ENCODE data around the gene C11orf21. TPM values are rescaled to one million over a fixed set of nuclear protein-coding genes. Genes with fewer than 3 reads are reported as not detected.
"Not testable (repeated sequence)": the region's sequence is repeated elsewhere in the genome, so short reads cannot be mapped to it uniquely, and the experiment has no call there.

Gene C11orf21
- total RNA-seq, 1 experiment from 2014 or later, result 0.81 TPM

DNA sequence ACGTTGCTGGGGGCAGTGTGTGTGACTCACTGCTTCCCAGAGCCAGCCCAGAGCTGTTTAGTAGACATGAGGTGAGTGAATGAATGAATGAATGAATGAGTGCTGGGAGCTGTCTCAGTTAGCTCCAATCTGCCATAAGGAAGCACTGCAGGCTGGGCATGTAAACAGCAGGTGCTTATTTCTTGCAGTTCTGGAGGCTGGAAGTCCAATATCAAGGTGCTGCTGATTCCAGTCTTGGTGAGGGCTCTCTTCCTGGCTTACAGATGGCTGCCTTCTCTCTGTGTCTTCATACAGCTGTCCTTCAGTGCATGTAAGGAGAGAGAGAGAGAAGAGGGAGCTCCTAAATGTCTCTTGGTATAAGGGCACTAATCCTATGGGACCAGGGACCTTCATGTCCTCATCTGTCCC lies 4.1 kb downstream of the C11orf21 start:
- DNase-seq (ENCODE audit: low spot score), result no peak

DNA sequence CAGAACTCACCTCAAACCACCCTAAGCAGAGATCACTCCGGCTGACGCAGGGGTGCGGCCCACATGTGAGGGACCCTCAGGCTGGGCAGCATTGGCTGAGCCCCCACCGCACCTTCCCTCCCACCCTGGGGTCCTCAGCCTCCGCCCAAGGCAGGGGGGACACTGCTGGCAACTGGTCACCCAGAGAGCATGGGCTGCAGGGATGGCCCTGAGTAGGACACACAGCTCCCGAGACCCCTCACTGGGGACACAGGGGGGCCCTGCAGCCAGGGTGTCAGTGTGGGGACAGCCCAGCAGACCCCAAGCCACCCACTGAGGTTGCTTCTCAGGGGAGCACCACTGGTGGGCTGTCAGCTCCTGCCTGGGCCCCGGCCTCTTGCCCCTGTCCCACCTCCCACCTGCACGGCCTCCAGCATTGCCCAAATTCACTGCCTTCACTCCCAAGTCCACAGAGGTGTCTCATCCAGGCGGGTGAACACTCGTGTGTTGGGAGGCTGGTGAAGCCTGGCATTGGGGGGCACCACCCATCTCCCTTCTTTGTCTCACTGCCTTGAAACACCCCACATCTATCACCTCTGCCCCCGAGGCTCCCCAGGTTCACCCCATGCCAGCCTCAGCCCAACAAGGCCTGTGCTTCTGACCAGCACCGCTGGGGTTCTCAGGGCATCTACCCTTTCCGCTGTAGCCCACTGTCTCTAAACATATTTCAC lies 4.7 kb downstream of the C11orf21 start:
- no peak for DNase-seq (ENCODE audit: low spot score)

DNA sequence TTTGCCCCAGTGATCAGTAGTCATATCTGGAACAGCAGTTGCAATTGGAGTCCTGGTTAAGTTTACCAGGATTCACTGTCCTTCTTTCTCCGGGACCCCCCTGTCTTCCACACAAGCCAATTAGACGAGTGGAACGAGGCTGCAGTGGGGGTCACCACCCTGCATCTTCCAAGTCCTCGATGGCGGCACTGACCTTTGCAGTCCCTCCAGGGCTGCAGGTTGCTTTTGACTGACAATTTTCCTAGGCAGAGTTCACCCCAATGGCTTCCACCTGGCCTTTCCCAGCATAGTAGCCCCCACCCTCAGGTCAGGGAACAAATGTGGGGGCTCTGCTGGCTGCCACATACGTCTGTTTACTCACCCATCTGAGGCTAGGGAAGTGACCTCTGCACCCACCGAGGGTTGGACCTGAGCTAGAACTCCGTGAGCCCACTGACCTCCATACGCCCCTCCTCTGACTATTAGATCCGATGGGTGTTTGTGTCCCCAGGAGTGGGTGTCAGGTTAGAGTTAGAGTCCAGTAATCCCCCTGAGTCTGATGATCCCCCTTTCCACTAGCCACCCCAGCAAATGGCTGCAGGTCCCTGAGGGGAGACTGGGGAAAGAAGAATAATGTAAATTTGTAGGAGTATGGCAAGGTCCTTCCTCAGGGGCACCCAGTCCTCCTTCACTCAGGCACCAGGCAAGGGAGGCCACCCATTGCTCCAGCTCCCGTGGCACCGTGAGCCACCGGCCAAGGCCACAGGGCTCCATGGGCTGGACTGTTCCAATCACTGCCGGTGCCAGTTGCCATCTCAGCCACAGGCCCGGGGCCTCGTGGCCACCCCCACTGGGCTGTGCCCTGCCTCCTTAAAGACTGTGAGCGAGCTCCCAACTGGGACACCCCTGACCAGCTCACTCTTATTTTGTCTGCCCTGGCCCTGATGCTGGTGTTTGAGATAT lies 5.5 kb downstream of the C11orf21 start:
- DNase-seq (ENCODE audit: low spot score), result no peak

DNA sequence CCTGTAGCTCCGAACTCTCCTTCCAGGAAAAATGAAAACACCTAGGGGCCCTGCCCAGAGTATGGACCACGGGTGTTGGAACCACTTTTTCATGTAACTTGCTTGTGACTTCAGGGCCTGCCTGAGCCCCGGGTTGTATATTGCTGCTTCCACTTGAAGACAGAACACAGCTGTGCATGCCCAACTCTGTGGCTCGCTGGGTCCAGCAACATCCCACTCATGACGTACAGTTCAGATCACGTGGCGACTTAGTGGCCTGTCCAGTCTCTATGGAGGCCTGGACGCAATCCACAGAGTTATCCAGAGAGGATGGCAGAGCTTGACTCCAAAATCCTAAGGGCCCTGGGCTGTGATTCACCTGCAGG lies 6.8 kb downstream of the C11orf21 start:
- no peak for DNase-seq (ENCODE audit: low spot score)

DNA sequence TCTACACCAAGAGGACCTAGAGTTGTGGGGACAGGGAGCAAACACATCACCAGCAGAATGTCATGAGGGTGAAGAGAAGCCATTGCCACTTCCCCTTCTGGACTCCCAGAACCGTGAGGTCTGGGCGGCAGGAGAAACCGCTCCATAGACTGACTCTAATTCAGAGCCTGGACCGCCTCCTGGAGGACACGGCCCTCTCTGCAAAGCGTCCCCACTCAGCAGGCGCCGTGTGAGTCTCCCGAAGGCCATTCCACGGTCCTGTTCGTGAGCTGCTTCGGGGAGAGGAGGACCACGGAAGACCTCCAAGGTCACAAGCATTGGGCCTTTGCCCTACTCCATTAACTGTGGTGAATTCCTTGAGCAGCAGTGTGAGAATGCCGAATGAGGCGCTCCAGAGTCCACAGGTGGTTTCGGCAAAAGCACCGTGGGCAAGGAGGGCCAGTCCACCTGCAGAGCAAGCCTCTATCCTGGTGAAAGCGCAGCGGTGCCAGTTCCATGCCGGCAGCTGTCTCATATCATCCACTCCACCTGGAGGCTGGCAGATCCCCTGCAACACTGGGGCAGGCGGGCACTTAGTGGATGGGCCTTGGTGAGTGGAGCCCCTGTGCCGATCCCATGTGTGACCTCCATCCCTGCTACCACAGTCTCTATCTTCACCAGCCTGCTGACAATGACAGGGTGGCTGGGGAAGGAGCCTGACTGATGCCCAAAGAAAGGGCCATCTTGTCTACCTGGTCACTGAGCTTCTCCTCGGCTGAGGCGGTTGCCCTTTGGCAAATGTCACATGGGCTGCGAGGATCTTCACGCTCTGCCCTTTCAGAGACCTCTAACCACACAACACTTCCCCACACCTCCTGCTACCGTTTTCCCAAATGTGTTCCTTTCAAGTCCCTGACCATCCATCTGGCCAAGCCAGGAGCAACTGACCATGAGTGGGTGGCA lies 7.5 kb downstream of the C11orf21 start:
- DNase-seq (ENCODE audit: low spot score), result no peak

DNA sequence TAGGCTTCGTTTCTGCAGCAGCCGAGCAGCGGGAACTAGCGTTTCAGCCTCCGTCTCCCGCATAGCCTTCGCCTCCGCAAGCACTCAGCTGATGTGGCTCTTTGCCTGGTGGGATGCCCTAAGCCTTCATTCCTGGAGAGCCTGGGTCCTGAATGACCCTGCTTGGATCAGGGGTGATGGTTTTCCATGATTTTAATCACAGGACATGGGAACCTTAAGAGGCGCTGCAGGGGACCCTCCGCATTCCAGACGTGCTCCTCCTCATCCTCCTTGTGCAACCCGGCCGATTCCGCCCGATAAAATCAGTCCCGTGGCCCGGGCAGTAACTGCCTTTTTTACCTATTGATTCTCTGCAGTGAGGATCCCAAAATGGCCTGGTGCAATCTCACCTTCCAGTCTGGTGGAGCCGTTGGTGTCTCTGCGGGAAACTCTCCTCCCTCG lies 8.2 kb downstream of the C11orf21 start:
- no peak for DNase-seq (ENCODE audit: low spot score)

DNA sequence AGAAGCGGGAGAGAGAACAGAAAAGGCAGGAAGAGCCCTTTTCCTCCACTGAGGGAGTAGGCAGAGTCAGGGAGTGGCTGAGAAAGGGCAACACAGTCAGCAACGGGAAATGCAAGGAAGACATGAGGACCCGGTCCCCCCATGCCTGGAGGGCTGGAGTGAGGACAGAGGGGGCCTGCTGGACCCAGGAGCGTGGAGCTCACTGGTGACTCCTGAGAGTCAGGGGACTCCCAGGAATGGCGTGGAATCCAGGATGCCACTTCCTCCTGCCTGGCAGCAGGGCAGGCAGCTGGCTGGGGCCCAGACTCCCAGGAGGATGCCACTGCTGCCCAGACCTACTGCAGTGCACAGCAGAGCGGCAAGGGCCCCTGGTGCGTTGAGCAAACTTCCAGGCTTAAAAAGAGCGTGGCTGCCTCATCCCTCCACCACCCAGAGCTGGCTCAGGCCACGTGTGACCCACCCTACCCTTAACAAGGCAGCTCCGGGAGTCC lies 11.3 kb downstream of the C11orf21 start:
- DNase-seq (ENCODE audit: low spot score), result no peak

DNA sequence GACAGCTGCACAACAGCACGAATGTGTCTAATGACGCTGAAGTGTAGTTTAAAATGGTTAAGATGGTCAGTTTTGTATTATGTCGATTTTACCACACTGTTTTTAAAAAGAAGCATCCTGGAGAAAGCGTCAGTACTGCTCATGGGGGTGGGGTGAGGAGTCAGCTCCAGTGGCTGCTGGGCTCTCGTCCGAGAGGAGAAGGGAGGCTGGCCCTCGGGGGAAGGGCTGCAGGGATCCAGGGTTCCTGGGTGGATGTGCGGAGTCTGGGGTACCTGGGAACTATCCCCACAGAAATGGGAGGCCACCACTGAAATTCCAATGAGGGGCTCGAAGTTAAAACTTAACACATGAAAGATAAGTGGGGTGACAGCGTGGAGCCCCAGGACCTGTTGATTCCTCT lies 11.9 kb downstream of the C11orf21 start:
- DNase-seq (ENCODE audit: low spot score), result no peak

DNA sequence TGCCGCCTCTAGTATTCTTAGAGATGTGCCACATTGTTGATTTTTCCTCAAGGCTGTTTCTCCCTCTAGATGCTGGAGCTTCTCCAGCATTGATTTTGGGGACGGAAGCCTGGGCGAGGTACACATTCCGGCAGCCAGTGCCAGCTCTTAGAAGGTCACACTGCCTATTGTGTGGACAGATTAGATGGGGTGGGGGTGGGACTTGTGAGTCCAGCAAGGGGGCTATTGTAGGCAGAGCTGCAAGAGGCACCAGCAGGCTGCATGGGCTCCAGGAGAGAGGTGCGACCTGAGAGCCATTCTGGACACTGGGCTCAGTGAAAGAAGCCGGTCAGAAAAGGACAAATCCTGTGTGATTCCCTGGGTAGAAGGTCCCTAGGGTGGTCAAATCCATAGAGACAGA lies 12.4 kb downstream of the C11orf21 start:
- DNase-seq (ENCODE audit: low spot score), result no peak

DNA sequence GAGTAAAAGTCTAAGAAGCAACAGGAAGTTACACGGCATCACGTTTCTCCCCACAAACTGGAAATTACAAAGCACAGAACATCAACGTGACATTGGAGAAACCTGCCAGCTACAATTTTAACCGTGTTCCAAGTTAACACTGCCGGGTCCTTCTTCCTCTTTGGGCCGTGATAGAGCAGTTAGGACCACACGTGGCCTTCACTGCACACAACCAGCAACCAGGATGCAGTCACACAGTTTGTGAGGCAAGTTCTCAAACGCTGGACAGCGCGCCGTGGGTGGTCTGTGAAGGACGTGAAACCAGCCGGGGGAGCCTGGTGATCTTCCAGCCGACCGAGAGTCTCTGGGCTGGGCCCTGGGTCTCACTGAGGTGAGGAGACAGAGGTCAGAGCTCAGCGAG lies 14.6 kb downstream of the C11orf21 start:
- no peak for DNase-seq (ENCODE audit: low spot score)

DNA sequence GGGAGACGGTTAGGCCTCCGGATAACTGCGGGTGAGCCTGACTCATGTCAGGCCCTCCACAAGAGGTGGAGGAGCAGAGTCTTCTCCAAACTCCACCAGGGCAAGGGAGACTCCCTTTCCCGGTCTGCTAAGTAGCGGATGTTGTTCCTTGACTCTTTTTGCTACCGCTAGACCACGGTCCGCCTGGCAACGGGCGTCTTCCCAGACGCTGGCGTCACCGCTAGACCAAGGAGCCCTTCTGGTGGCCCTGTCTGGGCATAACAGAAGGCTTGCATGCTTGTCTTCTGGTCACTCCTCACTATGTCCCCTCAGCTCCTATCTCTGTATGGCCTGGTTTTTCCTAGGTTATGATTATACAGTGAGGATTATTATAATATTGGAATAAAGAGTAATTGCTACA lies 15.4 kb downstream of the C11orf21 start:
- DNase-seq (ENCODE audit: low spot score), result not testable (repeated sequence)

DNA sequence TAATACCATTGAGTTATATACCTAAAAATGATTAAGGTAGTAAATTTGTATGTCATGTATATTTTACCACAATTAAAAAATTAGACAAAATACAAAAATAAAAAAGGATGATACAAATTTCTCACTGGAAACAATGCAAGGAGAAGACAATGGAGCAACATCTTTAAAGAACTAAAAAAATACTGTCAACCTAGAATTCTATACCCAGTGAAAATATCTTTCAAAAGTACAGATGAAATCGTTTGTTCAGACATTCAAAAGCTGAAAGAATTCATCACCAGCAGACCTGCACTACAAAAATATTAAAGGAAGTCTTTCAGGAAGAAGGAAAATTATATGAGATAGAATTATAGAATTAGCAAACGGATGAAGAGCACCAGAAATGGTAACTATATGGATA lies 21.5 kb downstream of the C11orf21 start:
- no peak for DNase-seq (ENCODE audit: low spot score)

DNA sequence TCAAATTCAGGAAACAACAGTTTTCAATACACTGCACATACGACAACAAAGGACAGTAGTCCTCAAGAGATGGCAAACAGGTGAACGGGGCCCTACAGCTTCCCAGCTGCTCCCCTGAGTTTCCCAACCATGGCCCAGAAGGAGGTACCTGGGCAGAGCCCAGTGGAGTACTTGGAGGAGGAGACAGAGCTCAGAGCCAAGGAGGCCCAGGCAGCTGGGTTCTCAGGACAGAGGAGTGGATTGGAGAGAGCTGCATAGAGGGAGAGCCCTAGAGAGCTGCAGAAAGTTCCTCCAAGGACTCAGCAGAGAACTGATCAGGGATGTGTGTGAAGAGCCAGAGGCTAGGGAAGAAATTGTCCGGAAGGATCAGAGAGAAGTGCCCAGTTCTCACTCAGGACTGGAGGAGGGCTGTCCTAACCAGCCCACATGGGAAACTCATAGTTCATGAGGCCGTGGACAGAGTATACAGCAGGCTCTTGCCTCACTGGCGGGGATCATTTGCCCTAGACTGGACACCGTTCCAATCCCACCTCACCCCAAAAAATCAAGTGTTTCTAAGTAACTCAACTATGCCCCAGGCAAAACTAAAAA lies 23.7 kb downstream of the C11orf21 start:
- DNase-seq (ENCODE audit: low spot score), result no peak

DNA sequence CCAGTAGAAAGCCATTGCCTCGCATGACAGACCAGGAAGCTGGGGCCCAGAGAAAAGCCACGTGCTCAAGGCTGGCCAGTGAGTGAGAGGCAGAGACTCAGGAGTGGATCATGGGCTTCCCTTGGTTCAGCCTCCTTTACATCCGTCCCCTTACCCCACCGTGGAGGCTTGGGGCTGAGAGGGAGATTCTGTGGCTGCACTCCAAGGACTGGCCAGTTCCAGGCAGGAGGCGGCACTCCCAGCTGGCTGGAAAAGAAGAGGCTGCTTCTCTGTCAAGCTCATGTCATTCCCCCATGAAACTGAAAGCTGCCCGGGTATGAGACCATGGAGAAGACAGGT lies 24.7 kb downstream of the C11orf21 start:
- no peak for DNase-seq (ENCODE audit: low spot score)

DNA sequence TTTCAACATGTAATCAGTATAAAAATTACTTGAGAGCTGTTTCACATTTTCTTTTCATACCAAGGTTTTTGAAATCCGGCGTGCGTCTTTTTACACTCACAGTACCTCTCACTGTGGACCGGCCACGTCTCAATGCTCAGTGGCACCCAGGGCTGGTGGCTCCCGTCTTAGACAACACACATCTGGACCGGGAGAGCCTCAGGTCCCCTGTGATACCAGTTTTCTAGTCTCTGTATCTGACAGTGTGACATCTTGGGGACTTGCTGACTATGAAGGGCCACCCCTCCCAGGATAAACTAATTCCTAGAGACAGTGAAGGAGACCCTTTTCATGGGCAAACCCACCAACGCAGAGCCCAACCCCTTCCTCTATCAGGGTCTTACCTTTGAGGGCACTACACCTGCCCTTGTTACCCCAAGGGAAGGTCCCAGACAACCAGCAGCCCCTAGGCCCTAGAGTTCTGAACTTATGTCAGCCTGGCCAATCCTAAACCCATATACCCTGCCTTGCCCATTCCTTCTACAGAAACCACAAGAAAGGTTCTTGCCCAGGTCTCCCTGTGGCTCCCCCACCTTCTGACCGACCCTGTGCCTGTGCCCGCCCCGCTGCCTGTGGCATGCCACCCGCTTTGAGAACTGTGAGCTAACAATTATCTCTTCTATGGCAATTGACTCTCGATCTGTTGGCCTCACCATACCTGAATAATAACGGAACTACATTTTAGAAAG lies 25.3 kb downstream of the C11orf21 start:
- no peak for DNase-seq (ENCODE audit: low spot score)

DNA sequence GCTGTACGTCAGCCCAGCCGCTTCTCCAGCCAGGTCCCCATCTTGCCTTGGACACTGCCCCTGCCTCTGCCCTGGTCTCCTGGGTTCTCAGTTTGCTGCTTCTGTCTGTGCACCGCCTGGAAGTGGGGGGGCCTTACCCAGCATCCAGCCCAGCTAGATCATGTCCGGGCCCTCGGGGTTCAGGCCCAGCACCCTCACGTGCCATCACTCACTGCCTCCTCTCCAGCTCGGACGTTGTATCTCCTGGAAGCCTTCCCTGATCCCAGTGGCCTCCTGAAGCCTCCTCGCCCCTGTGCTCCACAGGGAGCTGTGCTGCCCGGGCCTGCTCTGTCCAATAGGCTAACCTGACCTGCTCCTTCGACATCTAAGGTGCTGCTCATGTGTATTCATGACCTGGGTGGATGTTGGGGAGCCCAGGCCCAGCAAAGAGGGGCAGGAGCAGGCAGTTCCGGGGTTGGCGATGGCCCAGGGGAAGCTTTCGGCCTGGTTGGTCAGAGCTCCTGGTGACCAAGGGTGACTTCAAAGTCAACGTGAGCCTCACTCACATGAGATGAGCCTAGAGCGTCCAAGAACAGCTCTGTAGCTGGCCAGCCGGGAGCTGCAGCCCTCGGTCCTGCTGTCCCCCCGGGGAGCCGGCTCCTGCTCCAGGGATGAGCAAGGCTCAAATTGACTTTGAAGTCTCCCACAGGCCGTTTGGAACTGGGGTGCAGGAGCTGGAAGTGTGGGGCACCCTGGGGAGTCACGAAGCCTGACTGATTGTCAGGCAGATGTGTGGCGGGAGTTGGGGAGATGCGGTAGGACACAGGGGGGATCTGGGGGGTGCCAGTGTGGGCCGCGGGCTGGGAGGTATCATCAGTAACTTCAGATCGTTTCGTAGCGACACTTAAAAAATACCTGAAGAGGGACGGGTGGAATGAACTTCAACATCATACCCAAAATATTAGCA lies 26.1 kb downstream of the C11orf21 start:
- DNase-seq (ENCODE audit: low spot score), result no peak

DNA sequence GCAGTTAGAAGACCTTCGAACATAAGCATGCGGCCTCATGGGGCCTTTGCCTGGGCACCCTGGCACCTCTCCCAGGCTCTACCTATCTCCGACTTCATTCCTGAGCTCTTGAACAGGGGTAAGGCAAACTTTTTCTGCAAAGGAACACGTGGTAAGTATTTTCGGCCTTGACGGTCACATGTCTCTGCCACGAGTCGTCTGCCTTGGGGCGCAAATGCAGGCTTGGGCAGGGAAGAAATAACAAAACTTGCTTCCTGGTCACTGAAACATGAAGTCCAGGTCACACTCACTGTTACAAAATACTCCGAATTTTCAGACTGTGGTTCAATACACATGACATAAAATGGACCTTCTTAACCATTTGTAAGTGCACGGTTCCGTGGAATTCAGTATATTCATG lies 27.9 kb downstream of the C11orf21 start:
- no peak for DNase-seq (ENCODE audit: low spot score)

DNA sequence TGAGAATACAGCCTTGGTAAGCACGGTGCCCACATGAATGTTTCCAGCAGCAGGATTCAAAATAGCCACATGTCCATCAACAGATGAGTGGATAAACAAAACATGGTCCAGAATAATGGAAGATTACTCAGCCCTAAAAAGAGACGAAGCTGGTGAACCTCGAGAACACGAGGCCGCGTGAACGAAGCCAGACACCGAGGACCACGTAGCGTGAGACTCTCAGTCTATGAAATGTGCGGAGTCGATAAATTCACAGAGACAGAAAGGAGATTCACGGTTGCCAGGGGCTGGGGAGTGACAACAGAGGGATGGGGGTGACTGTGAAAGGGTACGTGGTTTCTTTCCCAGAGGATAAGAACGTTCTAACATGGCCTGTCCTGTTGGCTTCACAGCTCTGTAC lies 28.4 kb downstream of the C11orf21 start:
- no peak for DNase-seq (ENCODE audit: low spot score)

DNA sequence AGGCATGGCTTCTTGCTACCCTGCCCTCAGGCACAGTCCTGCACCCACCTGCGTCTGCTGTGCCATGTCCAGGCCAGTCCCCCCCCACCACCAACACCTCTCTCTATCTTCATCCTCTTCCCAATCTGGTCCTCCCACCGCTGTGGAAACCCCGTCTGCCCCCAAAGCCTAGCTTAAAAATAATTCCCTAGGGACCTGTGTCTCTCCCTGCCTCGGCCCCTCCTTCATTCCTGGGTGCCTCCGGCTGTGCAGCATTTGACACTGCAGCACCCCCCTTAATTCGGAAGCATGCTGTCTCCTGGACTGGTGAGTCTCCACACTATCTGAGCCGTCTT lies 28.8 kb downstream of the C11orf21 start:
- no peak for DNase-seq (ENCODE audit: low spot score)
